HEK293 (cell line): ENCODE measurements around the gene PLXNA2.

Source experiments
- HIC1 ChIP-seq: fragments of 450-650 bp; formaldehyde crosslinking; IDR thresholded peaks from 2 replicates; pipeline ENCODE4 v1.5.1; 2016; ENCODE audit warnings: missing biosample characterization, missing genetic modification characterization
- HOXD13 ChIP-seq: sonication (generic); formaldehyde crosslinking; IDR thresholded peaks from 2 replicates; pipeline ENCODE4 v1.8.0; 2022; ENCODE audit warnings: missing genetic modification reagents, borderline replicate concordance
- ZNF10 ChIP-seq: fragments of 450-650 bp; formaldehyde crosslinking; IDR thresholded peaks from 2 replicates; pipeline ENCODE4 v1.5.1; 2017; ENCODE audit warnings: missing biosample characterization, missing genetic modification characterization
- ZNF138 ChIP-seq: fragments of 450-650 bp; formaldehyde crosslinking; IDR thresholded peaks from 2 replicates; pipeline ENCODE4 v1.5.1; 2016; ENCODE audit warnings: missing biosample characterization, missing genetic modification characterization, borderline replicate concordance
- ZNF274 ChIP-seq, 2 experiments: fragments of 200-500 bp in 1 of 2; fragments of 450-650 bp in 1 of 2; sonication (Bioruptor generic) in 1 of 2; formaldehyde crosslinking in 1 of 2; IDR thresholded peaks; 2 replicates each; pipeline versions ENCODE4 v1.5.1 to v1.6.1; 2014 to 2016; ENCODE audit warnings: borderline replicate concordance in 1 of 2, inconsistent platforms in 1 of 2, low read length in 1 of 2, missing biosample characterization in 1 of 2, missing genetic modification characterization in 1 of 2
- ZNF792 ChIP-seq: fragments of 450-650 bp; formaldehyde crosslinking; IDR thresholded peaks from 2 replicates; pipeline ENCODE4 v1.5.1; 2016; ENCODE audit warnings: missing biosample characterization, missing genetic modification characterization
- ZSCAN30 ChIP-seq: fragments of 450-650 bp; IDR thresholded peaks from 2 replicates; pipeline ENCODE4 v1.5.1; 2018; ENCODE audit warnings: missing biosample characterization, mild to moderate bottlenecking, missing genetic modification characterization, moderate library complexity
- TF ChIP-seq, protein P1 (sequence below): fragments of 450-650 bp; formaldehyde crosslinking; IDR thresholded peaks from 2 replicates; pipeline ENCODE4 v1.5.1; 2016; ENCODE audit warnings: missing biosample characterization, missing genetic modification characterization
- TF ChIP-seq, protein P2 (sequence below): fragments of 450-650 bp; formaldehyde crosslinking; conservative IDR thresholded peaks from 2 replicates; pipeline ENCODE4 v1.5.1; 2016; ENCODE audit warnings: low read depth, missing biosample characterization, missing genetic modification characterization

- TF ChIP-seq ZNF138, result no peak
- TF ChIP-seq ZSCAN30 (tag by site-specific recombination), result no peak
- no peak for TF ChIP-seq HOXD13 (CRISPR knock-in tag)
- TF ChIP-seq, protein P1, sequence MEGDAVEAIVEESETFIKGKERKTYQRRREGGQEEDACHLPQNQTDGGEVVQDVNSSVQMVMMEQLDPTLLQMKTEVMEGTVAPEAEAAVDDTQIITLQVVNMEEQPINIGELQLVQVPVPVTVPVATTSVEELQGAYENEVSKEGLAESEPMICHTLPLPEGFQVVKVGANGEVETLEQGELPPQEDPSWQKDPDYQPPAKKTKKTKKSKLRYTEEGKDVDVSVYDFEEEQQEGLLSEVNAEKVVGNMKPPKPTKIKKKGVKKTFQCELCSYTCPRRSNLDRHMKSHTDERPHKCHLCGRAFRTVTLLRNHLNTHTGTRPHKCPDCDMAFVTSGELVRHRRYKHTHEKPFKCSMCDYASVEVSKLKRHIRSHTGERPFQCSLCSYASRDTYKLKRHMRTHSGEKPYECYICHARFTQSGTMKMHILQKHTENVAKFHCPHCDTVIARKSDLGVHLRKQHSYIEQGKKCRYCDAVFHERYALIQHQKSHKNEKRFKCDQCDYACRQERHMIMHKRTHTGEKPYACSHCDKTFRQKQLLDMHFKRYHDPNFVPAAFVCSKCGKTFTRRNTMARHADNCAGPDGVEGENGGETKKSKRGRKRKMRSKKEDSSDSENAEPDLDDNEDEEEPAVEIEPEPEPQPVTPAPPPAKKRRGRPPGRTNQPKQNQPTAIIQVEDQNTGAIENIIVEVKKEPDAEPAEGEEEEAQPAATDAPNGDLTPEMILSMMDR (tag by site-specific recombination), result no peak
- TF ChIP-seq ZNF792, result no peak
- no peak for TF ChIP-seq ZNF274 (IDR thresholded peaks at IDR 0.05; ENCODE audit: low read length)
- TF ChIP-seq ZNF274 (tag by site-specific recombination; IDR thresholded peaks at IDR 0.05; ENCODE audit: borderline replicate concordance), result no peak
- TF ChIP-seq HIC1, result no peak
- TF ChIP-seq ZNF10 (tag by site-specific recombination), result no peak
- TF ChIP-seq, protein P2, sequence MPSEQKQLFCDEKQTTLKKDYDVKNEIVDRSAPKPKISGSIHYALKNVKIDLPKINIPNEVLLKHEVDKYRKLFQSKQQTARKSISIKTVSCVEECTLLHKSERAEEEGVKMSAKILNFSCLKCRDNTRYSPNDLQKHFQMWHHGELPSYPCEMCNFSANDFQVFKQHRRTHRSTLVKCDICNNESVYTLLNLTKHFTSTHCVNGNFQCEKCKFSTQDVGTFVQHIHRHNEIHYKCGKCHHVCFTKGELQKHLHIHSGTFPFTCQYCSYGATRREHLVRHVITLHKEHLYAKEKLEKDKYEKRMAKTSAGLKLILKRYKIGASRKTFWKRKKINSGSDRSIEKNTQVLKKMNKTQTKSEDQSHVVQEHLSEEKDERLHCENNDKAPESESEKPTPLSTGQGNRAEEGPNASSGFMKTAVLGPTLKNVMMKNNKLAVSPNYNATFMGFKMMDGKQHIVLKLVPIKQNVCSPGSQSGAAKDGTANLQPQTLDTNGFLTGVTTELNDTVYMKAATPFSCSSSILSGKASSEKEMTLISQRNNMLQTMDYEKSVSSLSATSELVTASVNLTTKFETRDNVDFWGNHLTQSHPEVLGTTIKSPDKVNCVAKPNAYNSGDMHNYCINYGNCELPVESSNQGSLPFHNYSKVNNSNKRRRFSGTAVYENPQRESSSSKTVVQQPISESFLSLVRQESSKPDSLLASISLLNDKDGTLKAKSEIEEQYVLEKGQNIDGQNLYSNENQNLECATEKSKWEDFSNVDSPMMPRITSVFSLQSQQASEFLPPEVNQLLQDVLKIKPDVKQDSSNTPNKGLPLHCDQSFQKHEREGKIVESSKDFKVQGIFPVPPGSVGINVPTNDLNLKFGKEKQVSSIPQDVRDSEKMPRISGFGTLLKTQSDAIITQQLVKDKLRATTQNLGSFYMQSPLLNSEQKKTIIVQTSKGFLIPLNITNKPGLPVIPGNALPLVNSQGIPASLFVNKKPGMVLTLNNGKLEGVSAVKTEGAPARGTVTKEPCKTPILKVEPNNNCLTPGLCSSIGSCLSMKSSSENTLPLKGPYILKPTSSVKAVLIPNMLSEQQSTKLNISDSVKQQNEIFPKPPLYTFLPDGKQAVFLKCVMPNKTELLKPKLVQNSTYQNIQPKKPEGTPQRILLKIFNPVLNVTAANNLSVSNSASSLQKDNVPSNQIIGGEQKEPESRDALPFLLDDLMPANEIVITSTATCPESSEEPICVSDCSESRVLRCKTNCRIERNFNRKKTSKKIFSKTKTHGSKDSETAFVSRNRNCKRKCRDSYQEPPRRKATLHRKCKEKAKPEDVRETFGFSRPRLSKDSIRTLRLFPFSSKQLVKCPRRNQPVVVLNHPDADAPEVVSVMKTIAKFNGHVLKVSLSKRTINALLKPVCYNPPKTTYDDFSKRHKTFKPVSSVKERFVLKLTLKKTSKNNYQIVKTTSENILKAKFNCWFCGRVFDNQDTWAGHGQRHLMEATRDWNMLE (tag by site-specific recombination), result no peak
Observed at GRCh38 chr1:208058756-208059155, 185.4 kb downstream of the PLXNA2 start.
